BLaER1 (cell line): ENCODE data around the gene TRAPPC2.

Experiments used
- H3K27ac ChIP-seq: shearing (Covaris generic); formaldehyde crosslinking; 2 replicates; pipeline ENCODE4 v1.8.1; 2022
- H3K27me3 ChIP-seq: shearing (Covaris generic); formaldehyde crosslinking; 2 replicates; pipeline ENCODE4 v1.8.1; 2022
- H3K36me3 ChIP-seq: shearing (Covaris generic); formaldehyde crosslinking; 2 replicates; pipeline ENCODE4 v1.8.1; 2022
- H3K4me1 ChIP-seq: shearing (Covaris generic); formaldehyde crosslinking; 2 replicates; pipeline ENCODE4 v1.8.1; 2022
- H3K4me2 ChIP-seq: shearing (Covaris generic); formaldehyde crosslinking; 2 replicates; pipeline ENCODE4 v1.8.1; 2022
- H3K4me3 ChIP-seq: shearing (Covaris generic); formaldehyde crosslinking; 2 replicates; pipeline ENCODE4 v1.8.1; 2022
- H3K9ac ChIP-seq: shearing (Covaris generic); formaldehyde crosslinking; 2 replicates; pipeline ENCODE4 v1.8.1; 2022
- H3K9me3 ChIP-seq: shearing (Covaris generic); formaldehyde crosslinking; 2 replicates; pipeline ENCODE4 v1.8.1; 2022
- H4K20me1 ChIP-seq: shearing (Covaris generic); formaldehyde crosslinking; 2 replicates; pipeline ENCODE4 v1.8.1; 2022
- Cebpa-rat ChIP-seq: shearing (Covaris generic); IDR thresholded peaks from 2 replicates; pipeline ENCODE4 v1.8.1; 2022

The TRAPPC2 gene

GRCh38 chrX:13692771-13693231 lies 41.6 kb downstream of the TRAPPC2 start:
- no peak overlapping the region for H3K4me3 ChIP-seq
- no peaks in the 10 kb centered on the region for H3K36me3 ChIP-seq

GRCh38 chrX:13691841-13692371 lies 42.5 kb downstream of the TRAPPC2 start:
- Histone ChIP-seq H3K4me3 (no peak overlapping the region), H3K27ac (no peak overlapping the region), H3K4me2 (peak overlapping the region; percentile 71), H3K9ac (no peak overlapping the region), H3K9me3 (no peaks in the 10 kb centered on the region), H3K4me1 (peaks cover 65% of the 10 kb centered on the region), H3K36me3 (no peaks in the 10 kb centered on the region), H3K27me3 (peaks cover 100% of the 10 kb centered on the region), H4K20me1 (peaks cover 84% of the 10 kb centered on the region)
- no peak for TF ChIP-seq Cebpa-rat

More at GRCh38 chrX:13692771-13693231, 41.6 kb downstream of the TRAPPC2 start:
- H3K27me3 ChIP-seq: peaks cover 100% of the 10 kb centered on the region
- H3K9ac ChIP-seq: no peak overlapping the region
- peaks cover 74% of the 10 kb centered on the region for H3K4me1 ChIP-seq
- TF ChIP-seq Cebpa-rat: no peak
- peak overlapping the region; percentile 76 for H3K4me2 ChIP-seq
- no peak overlapping the region for H3K27ac ChIP-seq
- peaks cover 93% of the 10 kb centered on the region for H4K20me1 ChIP-seq
- no peaks in the 10 kb centered on the region for H3K9me3 ChIP-seq

- peak overlapping the region; percentile 71 for H3K4me2 ChIP-seq
- H3K4me3 ChIP-seq: peak overlapping the region; percentile 76
- TF ChIP-seq Cebpa-rat: no peak
- no peaks in the 10 kb centered on the region for H3K36me3 ChIP-seq
- H3K27me3 ChIP-seq: peaks cover 98% of the 10 kb centered on the region
- H4K20me1 ChIP-seq: peaks cover 73% of the 10 kb centered on the region
- H3K27ac ChIP-seq: peak overlapping the region; percentile 87; the same call in 1 of the 2 replicates
- no peaks in the 10 kb centered on the region for H3K9me3 ChIP-seq
- peaks cover 54% of the 10 kb centered on the region for H3K4me1 ChIP-seq
- H3K9ac ChIP-seq: peak overlapping the region; percentile 83; the same call in 1 of the 2 replicates
Observed at GRCh38 chrX:13690836-13691235, 43.6 kb downstream of the TRAPPC2 start.

- TF ChIP-seq Cebpa-rat: no peak
- peak overlapping the region; percentile 76 for H3K4me3 ChIP-seq
- H3K27ac ChIP-seq: peak overlapping the region; percentile 87
- H3K9me3 ChIP-seq: no peaks in the 10 kb centered on the region
- peaks cover 44% of the 10 kb centered on the region for H3K4me1 ChIP-seq
- peaks cover 62% of the 10 kb centered on the region for H4K20me1 ChIP-seq
- peak overlapping the region; percentile 83 for H3K9ac ChIP-seq
- peak overlapping the region; percentile 71 for H3K4me2 ChIP-seq
- peaks cover 98% of the 10 kb centered on the region for H3K27me3 ChIP-seq
- H3K36me3 ChIP-seq: no peaks in the 10 kb centered on the region
Observed at GRCh38 chrX:13689741-13690211, 44.6 kb downstream of the TRAPPC2 start.

GRCh38 chrX:13688958-13689740 lies 45.3 kb downstream of the TRAPPC2 start, which contains the start of gene RAB9A:
Gene RAB9A, plus strand, starts transcription at chrX:13689128. Its CDS starts 19,619 bp downstream, at chrX:13708747.
- peaks cover 56% of the 10 kb centered on the region for H4K20me1 ChIP-seq
- peak within 1 kb of the TSS; percentile 87 for H3K27ac ChIP-seq
- peak within 1 kb of the TSS; percentile 83 for H3K9ac ChIP-seq
- H3K4me1 ChIP-seq: peaks cover 37% of the 10 kb centered on the region
- H3K4me3 ChIP-seq: peak within 1 kb of the TSS; percentile 76
- no peaks in the 10 kb centered on the region for H3K9me3 ChIP-seq
- H3K4me2 ChIP-seq: peak within 1 kb of the TSS; percentile 71
- no peak for TF ChIP-seq Cebpa-rat
- no peaks in the 10 kb centered on the region for H3K36me3 ChIP-seq
- peaks cover 98% of the 10 kb centered on the region for H3K27me3 ChIP-seq

- Histone ChIP-seq H3K4me1 (peaks cover 31% of the 10 kb centered on the region), H3K36me3 (no peaks in the 10 kb centered on the region), H3K4me3 (peak overlapping the region; percentile 76), H4K20me1 (peaks cover 49% of the 10 kb centered on the region), H3K4me2 (peak overlapping the region; percentile 71), H3K27me3 (peaks cover 98% of the 10 kb centered on the region), H3K9ac (peak overlapping the region; percentile 83), H3K27ac (no peak overlapping the region), H3K9me3 (no peaks in the 10 kb centered on the region)
- no peak for TF ChIP-seq Cebpa-rat
Observed at GRCh38 chrX:13688384-13688957, 45.9 kb downstream of the TRAPPC2 start.

- Histone ChIP-seq H3K27me3 (peaks cover 87% of the 10 kb centered on the region), H3K9me3 (no peaks in the 10 kb centered on the region), H3K4me1 (peaks cover 18% of the 10 kb centered on the region), H4K20me1 (peaks cover 37% of the 10 kb centered on the region), H3K4me2 (no peak overlapping the region), H3K27ac (no peak overlapping the region), H3K4me3 (no peak overlapping the region), H3K36me3 (no peaks in the 10 kb centered on the region), H3K9ac (no peak overlapping the region)
- TF ChIP-seq Cebpa-rat: no peak
Observed at GRCh38 chrX:13687203-13687602, 47.2 kb downstream of the TRAPPC2 start.

- Histone ChIP-seq H3K36me3 (no peaks in the 10 kb centered on the region), H3K4me2 (no peak overlapping the region), H3K9me3 (no peaks in the 10 kb centered on the region), H3K27ac (no peak overlapping the region), H4K20me1 (peaks cover 18% of the 10 kb centered on the region), H3K9ac (no peak overlapping the region), H3K4me3 (no peak overlapping the region), H3K4me1 (no peaks in the 10 kb centered on the region), H3K27me3 (peaks cover 86% of the 10 kb centered on the region)
- TF ChIP-seq Cebpa-rat: no peak
Observed at GRCh38 chrX:13685126-13685763, 49.2 kb downstream of the TRAPPC2 start.

- no peak for TF ChIP-seq Cebpa-rat
- H3K4me3 ChIP-seq: no peak overlapping the region
- peaks cover 9% of the 10 kb centered on the region for H4K20me1 ChIP-seq
- H3K4me2 ChIP-seq: no peak overlapping the region
- no peaks in the 10 kb centered on the region for H3K36me3 ChIP-seq
- H3K4me1 ChIP-seq: no peaks in the 10 kb centered on the region
- H3K9me3 ChIP-seq: no peaks in the 10 kb centered on the region
- peaks cover 81% of the 10 kb centered on the region for H3K27me3 ChIP-seq
- no peak overlapping the region for H3K9ac ChIP-seq
- no peak overlapping the region for H3K27ac ChIP-seq
Observed at GRCh38 chrX:13684361-13684760, 50.1 kb downstream of the TRAPPC2 start.
